HepG2 (cell line): ENCODE results near the gene ILDR2. TPM values are rescaled to one million over a fixed set of nuclear protein-coding genes. Genes with fewer than 3 reads are reported as not detected.

Experiments used
- CBX1 ChIP-seq: IDR thresholded peaks from one replicate; pipeline ENCODE4 v1.6.1; 2016; ENCODE audit warnings: antibody characterized with exemption, low read depth
- CEBPG ChIP-seq: IDR thresholded peaks from 2 replicates; pipeline ENCODE4 v1.6.1; 2016
- EHMT2 ChIP-seq: fragments of 200-600 bp; sonication (generic); IDR thresholded peaks from 2 replicates; pipeline ENCODE4 v1.7.0; 2017; ENCODE audit warnings: antibody characterized with exemption, low read depth, low read length, borderline replicate concordance
- HIVEP1 ChIP-seq: sonication (generic); formaldehyde crosslinking; IDR thresholded peaks from 2 replicates; pipeline ENCODE4 v1.4.0; 2020; ENCODE audit warnings: mild to moderate bottlenecking, missing genetic modification reagents
- MAZ ChIP-seq, 2 experiments: sonication (generic) in 1 of 2; formaldehyde crosslinking in 1 of 2; IDR thresholded peaks; 2 replicates each; pipeline versions ENCODE4 v1.5.0 to v1.6.1; 2012 to 2020; ENCODE audit warnings: low read depth in 2 of 2, mild to moderate bottlenecking in 2 of 2, borderline replicate concordance in 1 of 2, improper control_type of control experiment in 1 of 2, low read length in 1 of 2, missing genetic modification reagents in 1 of 2, moderate library complexity in 1 of 2
- MEF2D ChIP-seq: sonication (generic); formaldehyde crosslinking; IDR thresholded peaks from 2 replicates; pipeline ENCODE4 v1.5.1; 2020; ENCODE audit warnings: mild to moderate bottlenecking, missing genetic modification reagents
- NBN ChIP-seq: fragments of 450-650 bp; conservative IDR thresholded peaks from 2 replicates; pipeline ENCODE4 v1.6.1; 2017
- RAD21 ChIP-seq: fragments of 450-650 bp; formaldehyde crosslinking; IDR thresholded peaks from 2 replicates; pipeline ENCODE4 v1.5.0; 2020; ENCODE audit warnings: mild to moderate bottlenecking
- RARA ChIP-seq: IDR thresholded peaks from 2 replicates; pipeline ENCODE4 v1.6.1; 2016; ENCODE audit warnings: missing genetic modification reagents, missing compliant biosample characterization
- SRSF9 ChIP-seq: fragments of 200-400 bp; formaldehyde crosslinking; IDR thresholded peaks from 2 replicates; pipeline ENCODE4 v1.6.1; 2018; ENCODE audit warnings: borderline replicate concordance, mild to moderate bottlenecking, low read depth, low read length; ENCODE audit not compliant: insufficient read depth, poor library complexity, severe bottlenecking
- ZFP36 ChIP-seq: fragments of 150-350 bp; IDR thresholded peaks from 2 replicates; pipeline ENCODE4 v1.6.1; 2018; ENCODE audit warnings: borderline replicate concordance, low read length, low read depth; ENCODE audit not compliant: partially characterized antibody
- ZFP37 ChIP-seq: sonication (generic); formaldehyde crosslinking; IDR thresholded peaks from 2 replicates; pipeline ENCODE4 v1.4.0; 2020; ENCODE audit warnings: missing genetic modification reagents, borderline replicate concordance
- ZNF790 ChIP-seq: sonication (generic); formaldehyde crosslinking; IDR thresholded peaks from 2 replicates; pipeline ENCODE4 v1.8.0; 2022; ENCODE audit warnings: missing genetic modification reagents, mild to moderate bottlenecking, borderline replicate concordance
- polyA plus RNA-seq, 8 experiments: library from polyadenylated mRNA; depleted of rRNA in 3 of 8; stranded (reverse) in 7 of 8; unstranded in 1 of 8; fragments of >200 nt; fragmentation: Illumina TruSeq in 4 of 8; extraction: Trizol in 4 of 8; gene quantifications; 2 replicates each; pipeline versions ENCODE4 v1.2.1 to v1.2.3, GENCODE V29; 2011 to 2016; ENCODE audit warnings: low read depth in 4 of 8, missing spikeins in 1 of 8, mixed read lengths in 1 of 8; ENCODE audit not compliant: insufficient read depth in 1 of 8
- total RNA-seq, 5 experiments: library from RNA; depleted of rRNA; stranded (reverse); fragments of >200 nt; fragmentation: Illumina TruSeq; extraction: Trizol; gene quantifications; 2 replicates each; pipeline ENCODE4 v1.2.3, GENCODE V29; 2016; ENCODE audit warnings: low read depth in 1 of 5
- TF ChIP-seq, protein P1 (sequence below): sonication (generic); formaldehyde crosslinking; IDR thresholded peaks from 2 replicates; pipeline ENCODE4 v1.4.0; 2020; ENCODE audit warnings: mild to moderate bottlenecking, missing genetic modification reagents
- TF ChIP-seq, protein P2 (sequence below): sonication (generic); formaldehyde crosslinking; IDR thresholded peaks from 2 replicates; pipeline ENCODE4 v1.5.0; 2020; ENCODE audit warnings: mild to moderate bottlenecking, missing genetic modification reagents, moderate library complexity

ILDR2 gene
- total and polyA plus RNA-seq, 2 of the 13 experiments (the other 11 are each of a cell fraction or from before 2014, with no cell fraction given) = 0.04 TPM; not detected in 1

DNA sequence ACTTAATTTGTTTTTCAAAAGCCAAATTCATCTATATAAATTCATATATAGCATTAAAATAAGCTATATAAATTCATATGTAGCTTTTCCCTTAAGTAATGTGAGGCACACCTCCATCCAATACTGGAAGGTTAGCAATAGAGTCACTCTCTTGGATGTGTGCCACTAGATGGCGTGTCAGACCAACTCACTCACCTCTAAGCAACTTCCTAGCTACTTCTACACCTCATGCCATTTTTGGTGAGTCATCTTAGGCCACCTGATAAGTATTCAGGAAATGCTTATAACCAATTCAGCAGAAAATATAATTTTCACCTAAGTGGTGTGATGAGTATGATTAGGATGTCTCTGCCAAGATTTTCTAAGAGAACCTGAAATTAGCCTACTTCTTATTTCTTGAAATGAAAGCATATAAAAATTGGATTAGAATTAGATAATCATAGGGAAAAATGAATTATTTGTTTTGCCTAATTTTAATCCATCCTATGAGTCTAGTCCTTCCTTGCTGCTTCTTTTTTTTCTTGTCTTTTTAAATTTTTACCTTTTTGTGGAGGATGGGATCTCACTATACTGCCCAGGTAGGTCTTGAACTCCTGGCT lies 64.8 kb downstream of the ILDR2 start (continued):
- TF ChIP-seq RAD21 (CRISPR knock-in tag) = peak; percentile 69
- no peak for TF ChIP-seq CEBPG
- no peak for TF ChIP-seq EHMT2
- TF ChIP-seq, protein P1, sequence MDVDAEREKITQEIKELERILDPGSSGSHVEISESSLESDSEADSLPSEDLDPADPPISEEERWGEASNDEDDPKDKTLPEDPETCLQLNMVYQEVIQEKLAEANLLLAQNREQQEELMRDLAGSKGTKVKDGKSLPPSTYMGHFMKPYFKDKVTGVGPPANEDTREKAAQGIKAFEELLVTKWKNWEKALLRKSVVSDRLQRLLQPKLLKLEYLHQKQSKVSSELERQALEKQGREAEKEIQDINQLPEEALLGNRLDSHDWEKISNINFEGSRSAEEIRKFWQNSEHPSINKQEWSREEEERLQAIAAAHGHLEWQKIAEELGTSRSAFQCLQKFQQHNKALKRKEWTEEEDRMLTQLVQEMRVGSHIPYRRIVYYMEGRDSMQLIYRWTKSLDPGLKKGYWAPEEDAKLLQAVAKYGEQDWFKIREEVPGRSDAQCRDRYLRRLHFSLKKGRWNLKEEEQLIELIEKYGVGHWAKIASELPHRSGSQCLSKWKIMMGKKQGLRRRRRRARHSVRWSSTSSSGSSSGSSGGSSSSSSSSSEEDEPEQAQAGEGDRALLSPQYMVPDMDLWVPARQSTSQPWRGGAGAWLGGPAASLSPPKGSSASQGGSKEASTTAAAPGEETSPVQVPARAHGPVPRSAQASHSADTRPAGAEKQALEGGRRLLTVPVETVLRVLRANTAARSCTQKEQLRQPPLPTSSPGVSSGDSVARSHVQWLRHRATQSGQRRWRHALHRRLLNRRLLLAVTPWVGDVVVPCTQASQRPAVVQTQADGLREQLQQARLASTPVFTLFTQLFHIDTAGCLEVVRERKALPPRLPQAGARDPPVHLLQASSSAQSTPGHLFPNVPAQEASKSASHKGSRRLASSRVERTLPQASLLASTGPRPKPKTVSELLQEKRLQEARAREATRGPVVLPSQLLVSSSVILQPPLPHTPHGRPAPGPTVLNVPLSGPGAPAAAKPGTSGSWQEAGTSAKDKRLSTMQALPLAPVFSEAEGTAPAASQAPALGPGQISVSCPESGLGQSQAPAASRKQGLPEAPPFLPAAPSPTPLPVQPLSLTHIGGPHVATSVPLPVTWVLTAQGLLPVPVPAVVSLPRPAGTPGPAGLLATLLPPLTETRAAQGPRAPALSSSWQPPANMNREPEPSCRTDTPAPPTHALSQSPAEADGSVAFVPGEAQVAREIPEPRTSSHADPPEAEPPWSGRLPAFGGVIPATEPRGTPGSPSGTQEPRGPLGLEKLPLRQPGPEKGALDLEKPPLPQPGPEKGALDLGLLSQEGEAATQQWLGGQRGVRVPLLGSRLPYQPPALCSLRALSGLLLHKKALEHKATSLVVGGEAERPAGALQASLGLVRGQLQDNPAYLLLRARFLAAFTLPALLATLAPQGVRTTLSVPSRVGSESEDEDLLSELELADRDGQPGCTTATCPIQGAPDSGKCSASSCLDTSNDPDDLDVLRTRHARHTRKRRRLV (CRISPR knock-in tag) = no peak
- TF ChIP-seq RARA (CRISPR knock-in tag) = no peak
- TF ChIP-seq MEF2D (CRISPR knock-in tag) = no peak
- TF ChIP-seq, protein P2, sequence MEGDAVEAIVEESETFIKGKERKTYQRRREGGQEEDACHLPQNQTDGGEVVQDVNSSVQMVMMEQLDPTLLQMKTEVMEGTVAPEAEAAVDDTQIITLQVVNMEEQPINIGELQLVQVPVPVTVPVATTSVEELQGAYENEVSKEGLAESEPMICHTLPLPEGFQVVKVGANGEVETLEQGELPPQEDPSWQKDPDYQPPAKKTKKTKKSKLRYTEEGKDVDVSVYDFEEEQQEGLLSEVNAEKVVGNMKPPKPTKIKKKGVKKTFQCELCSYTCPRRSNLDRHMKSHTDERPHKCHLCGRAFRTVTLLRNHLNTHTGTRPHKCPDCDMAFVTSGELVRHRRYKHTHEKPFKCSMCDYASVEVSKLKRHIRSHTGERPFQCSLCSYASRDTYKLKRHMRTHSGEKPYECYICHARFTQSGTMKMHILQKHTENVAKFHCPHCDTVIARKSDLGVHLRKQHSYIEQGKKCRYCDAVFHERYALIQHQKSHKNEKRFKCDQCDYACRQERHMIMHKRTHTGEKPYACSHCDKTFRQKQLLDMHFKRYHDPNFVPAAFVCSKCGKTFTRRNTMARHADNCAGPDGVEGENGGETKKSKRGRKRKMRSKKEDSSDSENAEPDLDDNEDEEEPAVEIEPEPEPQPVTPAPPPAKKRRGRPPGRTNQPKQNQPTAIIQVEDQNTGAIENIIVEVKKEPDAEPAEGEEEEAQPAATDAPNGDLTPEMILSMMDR (CRISPR knock-in tag) = peak; percentile 86
- no peak for TF ChIP-seq ZNF790 (CRISPR knock-in tag)
- no peak for TF ChIP-seq NBN
- TF ChIP-seq HIVEP1 (CRISPR knock-in tag) = no peak
- no peak for TF ChIP-seq SRSF9
- TF ChIP-seq CBX1 = no peak
- no peak for TF ChIP-seq ZFP37
- TF ChIP-seq MAZ (IDR thresholded peaks at IDR 0.05; ENCODE audit: borderline replicate concordance, low read depth, low read length) = no peak
- TF ChIP-seq MAZ (CRISPR knock-in tag; IDR thresholded peaks at IDR 0.05; ENCODE audit: low read depth) = no peak
- no peak for TF ChIP-seq ZFP36
